SKM-1 treated with dmso at 0.1 percent for 144 hours (cell line): ENCODE data around the gene MTR.

Experiments used
- DNase-seq: peaks from one replicate; lab custom pipeline; 2025; ENCODE audit not compliant: unreplicated experiment; lab: John Stamatoyannopoulos, UW

MTR gene

GRCh38 chr1:236795035-236795756, at the start of gene MTR:
MTR (plus strand) TSS chr1:236795292; CDS start chr1:236795704, 412 bp downstream.
- DNase-seq: peak; percentile 100

GRCh38 chr1:236746785-236747184, 48.3 kb upstream of the MTR start:
- DNase-seq: no peak

GRCh38 chr1:236747311-236747985, 47.6 kb upstream of the MTR start:
- no peak for DNase-seq

- no peak for DNase-seq
Observed at GRCh38 chr1:236748268-236748870, 46.7 kb upstream of the MTR start.

- no peak for DNase-seq
Observed at GRCh38 chr1:236750928-236751327, 44.2 kb upstream of the MTR start.

- DNase-seq: no peak
Observed at GRCh38 chr1:236751385-236751784, 43.7 kb upstream of the MTR start.

GRCh38 chr1:236751935-236752334, 43.2 kb upstream of the MTR start:
- DNase-seq: no peak

- DNase-seq: no peak
Observed at GRCh38 chr1:236753516-236753915, 41.6 kb upstream of the MTR start.

- no peak for DNase-seq
Observed at GRCh38 chr1:236753964-236754363, 41.1 kb upstream of the MTR start.

- no peak for DNase-seq
Observed at GRCh38 chr1:236754525-236755210, 40.4 kb upstream of the MTR start.

GRCh38 chr1:236757640-236758039, 37.5 kb upstream of the MTR start:
- no peak for DNase-seq

- peak; percentile 47 for DNase-seq
Observed at GRCh38 chr1:236759252-236759859, 35.7 kb upstream of the MTR start.

GRCh38 chr1:236760480-236760879, 34.6 kb upstream of the MTR start:
- no peak for DNase-seq

- DNase-seq: no peak
Observed at GRCh38 chr1:236760986-236761385, 34.1 kb upstream of the MTR start.

- no peak for DNase-seq
Observed at GRCh38 chr1:236761397-236762132, 33.5 kb upstream of the MTR start.

GRCh38 chr1:236762410-236762809, 32.7 kb upstream of the MTR start:
- DNase-seq: no peak

GRCh38 chr1:236765831-236766230, 29.3 kb upstream of the MTR start:
- DNase-seq: no peak

GRCh38 chr1:236766506-236766905, 28.6 kb upstream of the MTR start:
- DNase-seq: no peak

GRCh38 chr1:236767276-236767675, 27.8 kb upstream of the MTR start:
- DNase-seq: no peak

- DNase-seq: no peak
Observed at GRCh38 chr1:236768601-236769000, 26.5 kb upstream of the MTR start.

- no peak for DNase-seq
Observed at GRCh38 chr1:236773919-236774318, 21.2 kb upstream of the MTR start.
